Epithelial cell of esophagus (primary cell): ENCODE results near the gene SHH.
"Not testable (repeated sequence)": the region's sequence is repeated elsewhere in the genome, so short reads cannot be mapped to it uniquely, and the experiment has no call there.

Experiments used
- DNase-seq: peaks from one replicate; pipeline ENCODE4 v3.0.0; 2010; ENCODE audit warnings: low read depth
- H3K4me3 ChIP-seq: 2 replicates; pipeline ENCODE4 v1.5.1; 2011; ENCODE audit warnings: mild to moderate bottlenecking, low read length, control low read depth
- CTCF ChIP-seq: IDR thresholded peaks from 2 replicates; pipeline ENCODE4 v1.5.1; 2011; ENCODE audit warnings: low read depth, mild to moderate bottlenecking, low read length, control low read depth, inconsistent platforms; ENCODE audit not compliant: insufficient read depth; ENCODE audit errors: missing control alignments

SHH gene

DNA sequence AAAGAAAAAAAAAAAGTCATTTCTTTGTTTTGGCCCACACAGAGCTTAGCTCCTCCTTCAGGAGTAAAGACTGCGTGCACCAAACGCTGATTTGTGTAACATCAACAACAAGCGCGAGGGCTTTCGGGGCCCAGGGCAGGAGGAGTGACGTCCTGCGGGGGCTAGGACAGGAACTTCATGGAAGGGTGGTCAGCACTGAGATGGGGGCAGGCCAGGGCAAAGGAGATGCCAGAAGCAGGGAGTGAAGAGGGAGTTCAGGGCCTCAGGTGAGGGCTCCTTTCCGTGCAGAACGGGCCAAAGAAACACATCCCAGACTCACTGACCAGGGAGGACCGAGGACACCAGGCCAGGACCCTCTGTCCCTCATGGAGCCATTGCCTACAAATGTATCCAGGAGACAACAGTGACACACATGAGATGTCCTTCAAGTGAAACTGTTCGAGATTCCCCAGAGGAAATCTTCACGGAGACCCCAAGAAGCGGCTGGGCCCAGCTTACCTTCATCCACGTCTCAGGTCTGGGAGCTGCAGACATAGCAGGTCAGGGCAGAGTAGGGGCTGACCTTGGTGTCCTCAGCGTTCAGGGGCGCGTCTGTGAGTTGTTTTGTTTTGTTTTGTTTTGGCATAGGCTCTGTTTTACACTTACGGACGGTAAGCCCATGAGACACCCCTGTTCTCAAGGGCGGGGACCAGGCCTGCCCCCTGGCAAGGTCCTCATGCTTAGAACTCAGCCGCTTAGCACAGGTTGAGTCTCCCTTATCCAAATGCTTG, 30.4 kb upstream of the SHH start:
- no peak for DNase-seq
- no peak for TF ChIP-seq CTCF
- no peak overlapping the region for H3K4me3 ChIP-seq

- no peak for TF ChIP-seq CTCF
- no peak for DNase-seq
- H3K4me3 ChIP-seq: no peak overlapping the region
These were observed 28.6 kb upstream of the SHH start for GRCh38 chr7:155840909-155841308.

DNA sequence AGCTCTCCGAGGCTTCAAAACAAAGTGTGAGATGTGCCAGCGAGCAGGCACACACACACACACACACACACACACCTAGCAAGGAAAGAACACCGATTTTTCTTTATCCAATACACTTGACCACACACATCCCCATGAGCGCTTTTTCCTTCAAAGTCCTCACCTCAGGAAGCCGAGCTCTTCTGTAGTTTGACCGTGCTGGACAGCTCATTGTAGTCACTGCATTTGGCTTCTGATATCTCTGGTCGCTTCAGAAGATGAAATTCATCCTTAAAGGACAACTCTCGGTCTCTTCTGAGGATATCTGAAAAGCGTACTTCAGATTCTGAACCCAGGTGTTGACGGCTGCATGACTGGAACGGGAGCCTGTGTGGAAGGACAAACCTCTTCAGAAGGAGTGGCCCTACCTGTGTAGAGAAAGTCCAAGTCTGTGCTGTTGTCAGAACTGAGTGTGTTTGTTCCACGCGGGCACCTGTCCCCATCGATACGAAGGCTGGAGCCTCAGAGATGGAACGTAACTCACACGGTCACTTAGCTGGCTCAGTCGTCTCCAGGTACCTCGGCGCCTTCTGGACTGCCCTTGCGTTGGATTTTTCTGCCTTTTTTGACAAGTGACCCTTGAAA, 28.1 kb upstream of the SHH start:
- no peak for TF ChIP-seq CTCF

GRCh38 chr7:155839461-155839860, 27.2 kb upstream of the SHH start:
- H3K4me3 ChIP-seq: no peak overlapping the region
- DNase-seq: no peak
- no peak for TF ChIP-seq CTCF

More for the DNA sequence above, 28.1 kb upstream of the SHH start:
- DNase-seq: no peak
- no peak overlapping the region for H3K4me3 ChIP-seq

- DNase-seq, H3K4me3 ChIP-seq: not testable (repeated sequence)
These were observed 26.0 kb upstream of the SHH start for GRCh38 chr7:155838312-155838711.

GRCh38 chr7:155837126-155837479, 24.8 kb upstream of the SHH start:
- no peak for TF ChIP-seq CTCF
- H3K4me3 ChIP-seq: no peak overlapping the region
- DNase-seq: no peak

- TF ChIP-seq CTCF: no peak
- H3K4me3 ChIP-seq: no peak overlapping the region
- DNase-seq: no peak
These were observed 24.2 kb upstream of the SHH start for GRCh38 chr7:155836216-155837125.
